Measurements from ENCODE around the gene GAST. TPM values are rescaled to one million over a fixed set of nuclear protein-coding genes. Genes with fewer than 3 reads are reported as not detected.

The GAST gene
- total and polyA plus RNA-seq, 2 of the 13 experiments (the other 11 are each of a cell fraction or from before 2014, with no cell fraction given), result 0.32 to 0.42 TPM

DNA sequence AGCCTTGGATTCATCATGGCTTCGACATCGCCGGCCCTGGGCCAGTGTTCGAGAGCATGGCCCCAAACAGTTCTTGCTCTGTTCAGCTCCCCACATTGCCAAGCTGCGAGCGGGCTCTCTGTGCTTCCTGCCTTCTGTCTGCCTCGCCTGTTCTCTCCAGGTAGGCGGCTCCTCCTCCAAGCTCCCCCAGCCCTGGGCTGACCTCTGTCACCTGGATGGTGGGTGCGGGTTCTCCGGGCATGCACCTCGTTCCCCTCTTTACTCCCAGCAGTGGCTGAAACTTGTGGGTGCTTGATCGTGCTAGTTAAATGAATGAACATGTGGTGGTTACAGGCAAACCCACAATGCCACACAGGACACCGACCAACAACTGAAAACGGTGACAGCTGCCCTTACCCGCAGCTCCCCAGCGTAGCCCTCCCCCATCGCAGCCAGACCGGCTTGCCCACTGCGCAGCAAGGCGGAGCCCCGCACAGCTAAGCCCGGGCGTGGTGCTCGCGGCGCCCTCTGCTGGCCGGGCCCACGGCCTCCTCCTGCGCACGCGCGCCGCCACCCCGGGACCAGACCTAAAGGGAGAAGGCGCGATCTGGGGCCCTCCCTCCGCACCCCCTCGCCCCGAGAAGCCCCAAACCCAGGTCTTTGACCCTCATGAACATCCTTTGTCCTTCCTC lies 46.4 kb upstream of the GAST start (continued):
- TF ChIP-seq SNAPC2 (CRISPR knock-in tag; IDR thresholded peaks at IDR 0.05), result 0 out of 2 replicates have a peak, but pooled peaks have one; percentile 56
- TF ChIP-seq ZNF256 (CRISPR knock-in tag; conservative IDR thresholded peaks at IDR 0.05), result 0 out of 2 replicates have a peak, but pooled peaks have one; percentile 69
- no peak for TF ChIP-seq SIX1 (CRISPR knock-in tag; IDR thresholded peaks at IDR 0.05; ENCODE audit: borderline replicate concordance)
- peak; percentile 51 for TF ChIP-seq SP4 (CRISPR knock-in tag; IDR thresholded peaks at IDR 0.05)
- TF ChIP-seq ZNF7 (CRISPR knock-in tag; IDR thresholded peaks at IDR 0.05), result no peak
- TF ChIP-seq, protein P1, sequence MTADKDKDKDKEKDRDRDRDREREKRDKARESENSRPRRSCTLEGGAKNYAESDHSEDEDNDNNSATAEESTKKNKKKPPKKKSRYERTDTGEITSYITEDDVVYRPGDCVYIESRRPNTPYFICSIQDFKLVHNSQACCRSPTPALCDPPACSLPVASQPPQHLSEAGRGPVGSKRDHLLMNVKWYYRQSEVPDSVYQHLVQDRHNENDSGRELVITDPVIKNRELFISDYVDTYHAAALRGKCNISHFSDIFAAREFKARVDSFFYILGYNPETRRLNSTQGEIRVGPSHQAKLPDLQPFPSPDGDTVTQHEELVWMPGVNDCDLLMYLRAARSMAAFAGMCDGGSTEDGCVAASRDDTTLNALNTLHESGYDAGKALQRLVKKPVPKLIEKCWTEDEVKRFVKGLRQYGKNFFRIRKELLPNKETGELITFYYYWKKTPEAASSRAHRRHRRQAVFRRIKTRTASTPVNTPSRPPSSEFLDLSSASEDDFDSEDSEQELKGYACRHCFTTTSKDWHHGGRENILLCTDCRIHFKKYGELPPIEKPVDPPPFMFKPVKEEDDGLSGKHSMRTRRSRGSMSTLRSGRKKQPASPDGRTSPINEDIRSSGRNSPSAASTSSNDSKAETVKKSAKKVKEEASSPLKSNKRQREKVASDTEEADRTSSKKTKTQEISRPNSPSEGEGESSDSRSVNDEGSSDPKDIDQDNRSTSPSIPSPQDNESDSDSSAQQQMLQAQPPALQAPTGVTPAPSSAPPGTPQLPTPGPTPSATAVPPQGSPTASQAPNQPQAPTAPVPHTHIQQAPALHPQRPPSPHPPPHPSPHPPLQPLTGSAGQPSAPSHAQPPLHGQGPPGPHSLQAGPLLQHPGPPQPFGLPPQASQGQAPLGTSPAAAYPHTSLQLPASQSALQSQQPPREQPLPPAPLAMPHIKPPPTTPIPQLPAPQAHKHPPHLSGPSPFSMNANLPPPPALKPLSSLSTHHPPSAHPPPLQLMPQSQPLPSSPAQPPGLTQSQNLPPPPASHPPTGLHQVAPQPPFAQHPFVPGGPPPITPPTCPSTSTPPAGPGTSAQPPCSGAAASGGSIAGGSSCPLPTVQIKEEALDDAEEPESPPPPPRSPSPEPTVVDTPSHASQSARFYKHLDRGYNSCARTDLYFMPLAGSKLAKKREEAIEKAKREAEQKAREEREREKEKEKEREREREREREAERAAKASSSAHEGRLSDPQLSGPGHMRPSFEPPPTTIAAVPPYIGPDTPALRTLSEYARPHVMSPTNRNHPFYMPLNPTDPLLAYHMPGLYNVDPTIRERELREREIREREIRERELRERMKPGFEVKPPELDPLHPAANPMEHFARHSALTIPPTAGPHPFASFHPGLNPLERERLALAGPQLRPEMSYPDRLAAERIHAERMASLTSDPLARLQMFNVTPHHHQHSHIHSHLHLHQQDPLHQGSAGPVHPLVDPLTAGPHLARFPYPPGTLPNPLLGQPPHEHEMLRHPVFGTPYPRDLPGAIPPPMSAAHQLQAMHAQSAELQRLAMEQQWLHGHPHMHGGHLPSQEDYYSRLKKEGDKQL (CRISPR knock-in tag; IDR thresholded peaks at IDR 0.05; ENCODE audit: low read depth), result peak; percentile 25; the same call in 1 of the 2 replicates
- no peak for TF ChIP-seq ZFP36L1 (CRISPR knock-in tag; IDR thresholded peaks at IDR 0.05)
- TF ChIP-seq, protein P2, sequence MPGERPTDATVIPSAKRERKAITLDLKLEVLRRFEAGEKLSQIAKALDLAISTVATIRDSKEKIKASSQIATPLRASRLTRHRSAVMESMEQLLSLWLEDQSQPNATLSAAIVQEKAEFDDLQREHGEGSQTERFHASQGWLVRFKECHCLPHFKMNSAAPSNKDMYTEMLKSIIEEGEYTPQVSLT (CRISPR knock-in tag; IDR thresholded peaks at IDR 0.05; ENCODE audit: borderline replicate concordance, low read depth), result no peak
- TF ChIP-seq ZNF83 (CRISPR knock-in tag; IDR thresholded peaks at IDR 0.05; ENCODE audit: borderline replicate concordance), result 0 out of 2 replicates have a peak, but pooled peaks have one; percentile 78
- TF ChIP-seq NBN (conservative IDR thresholded peaks at IDR 0.05), result no peak
- TF ChIP-seq RFXANK (CRISPR knock-in tag; IDR thresholded peaks at IDR 0.05), result no peak
- TF ChIP-seq RAD51 (IDR thresholded peaks at IDR 0.05; ENCODE audit: borderline replicate concordance), result no peak
- no peak for TF ChIP-seq ZNF232 (CRISPR knock-in tag; IDR thresholded peaks at IDR 0.05; ENCODE audit: borderline replicate concordance)
- TF ChIP-seq ZNF607 (CRISPR knock-in tag; IDR thresholded peaks at IDR 0.05; ENCODE audit: borderline replicate concordance), result peak; percentile 86; the same call in 1 of the 2 replicates
- TF ChIP-seq FOSL2 (CRISPR knock-in tag; IDR thresholded peaks at IDR 0.05), result peak; percentile 36; the same call in 1 of the 2 replicates
- no peak for TF ChIP-seq ZNF143 (CRISPR knock-in tag; IDR thresholded peaks at IDR 0.05)
- TF ChIP-seq FOXK1 (CRISPR knock-in tag; IDR thresholded peaks at IDR 0.05; ENCODE audit: borderline replicate concordance, low read depth), result peak; percentile 64; the same call in 1 of the 2 replicates
- TF ChIP-seq KAT8 (CRISPR knock-in tag; IDR thresholded peaks at IDR 0.05), result peak; percentile 61; the same call in 1 of the 2 replicates
- TF ChIP-seq ZNF619 (CRISPR knock-in tag; IDR thresholded peaks at IDR 0.05), result no peak
- TF ChIP-seq ZC3H4 (CRISPR knock-in tag; IDR thresholded peaks at IDR 0.05; ENCODE audit: borderline replicate concordance), result no peak
- peak; percentile 80; the same call in 1 of the 2 replicates for TF ChIP-seq ZNF205 (CRISPR knock-in tag; IDR thresholded peaks at IDR 0.05)
- TF ChIP-seq, protein P3, sequence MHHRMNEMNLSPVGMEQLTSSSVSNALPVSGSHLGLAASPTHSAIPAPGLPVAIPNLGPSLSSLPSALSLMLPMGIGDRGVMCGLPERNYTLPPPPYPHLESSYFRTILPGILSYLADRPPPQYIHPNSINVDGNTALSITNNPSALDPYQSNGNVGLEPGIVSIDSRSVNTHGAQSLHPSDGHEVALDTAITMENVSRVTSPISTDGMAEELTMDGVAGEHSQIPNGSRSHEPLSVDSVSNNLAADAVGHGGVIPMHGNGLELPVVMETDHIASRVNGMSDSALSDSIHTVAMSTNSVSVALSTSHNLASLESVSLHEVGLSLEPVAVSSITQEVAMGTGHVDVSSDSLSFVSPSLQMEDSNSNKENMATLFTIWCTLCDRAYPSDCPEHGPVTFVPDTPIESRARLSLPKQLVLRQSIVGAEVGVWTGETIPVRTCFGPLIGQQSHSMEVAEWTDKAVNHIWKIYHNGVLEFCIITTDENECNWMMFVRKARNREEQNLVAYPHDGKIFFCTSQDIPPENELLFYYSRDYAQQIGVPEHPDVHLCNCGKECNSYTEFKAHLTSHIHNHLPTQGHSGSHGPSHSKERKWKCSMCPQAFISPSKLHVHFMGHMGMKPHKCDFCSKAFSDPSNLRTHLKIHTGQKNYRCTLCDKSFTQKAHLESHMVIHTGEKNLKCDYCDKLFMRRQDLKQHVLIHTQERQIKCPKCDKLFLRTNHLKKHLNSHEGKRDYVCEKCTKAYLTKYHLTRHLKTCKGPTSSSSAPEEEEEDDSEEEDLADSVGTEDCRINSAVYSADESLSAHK (CRISPR knock-in tag; IDR thresholded peaks at IDR 0.05; ENCODE audit: borderline replicate concordance), result no peak

All from HepG2 (cell line).